B cell (primary cell): ENCODE measurements around the gene PDZD7.

ENCODE experiments used
- CTCF ChIP-seq: fragments of 200-600 bp; IDR thresholded peaks from one replicate; pipeline ENCODE4 v1.8.0; 2022; ENCODE audit warnings: antibody characterized with exemption, mild to moderate bottlenecking
- EZH2 ChIP-seq: IDR thresholded peaks from 2 replicates; pipeline ENCODE4 v1.6.1; 2012; ENCODE audit warnings: borderline replicate concordance, low read depth, mild to moderate bottlenecking, moderate library complexity, low read length; ENCODE audit not compliant: insufficient read depth, poor library complexity, severe bottlenecking

GRCh38 chr10:101047961-101048892 is 17.3 kb upstream of the PDZD7 start:
- TF ChIP-seq CTCF = no peak
- TF ChIP-seq EZH2 = no peak
